Prostate gland (tissue), 2 donors: Measurements from ENCODE around the gene USP24.

Source experiments
- POLR2A ChIP-seq: fragments of 450-650 bp; IDR thresholded peaks from one replicate; pipeline ENCODE4 v1.6.1; 2016; ENCODE audit warnings: antibody characterized with exemption, mild to moderate bottlenecking
- TF ChIP-seq, protein P1 (sequence below), 4 experiments: fragments of 200-600 bp in 2 of 4; fragments of 450-650 bp in 2 of 4; sonication (generic) in 2 of 4; IDR thresholded peaks; 1 replicate in 3 of 4; 2 replicates in 1 of 4; pipeline ENCODE4 v1.5.1; 2016 to 2019; ENCODE audit warnings: antibody characterized with exemption in 4 of 4, mild to moderate bottlenecking in 2 of 4, moderate library complexity in 2 of 4

DNA sequence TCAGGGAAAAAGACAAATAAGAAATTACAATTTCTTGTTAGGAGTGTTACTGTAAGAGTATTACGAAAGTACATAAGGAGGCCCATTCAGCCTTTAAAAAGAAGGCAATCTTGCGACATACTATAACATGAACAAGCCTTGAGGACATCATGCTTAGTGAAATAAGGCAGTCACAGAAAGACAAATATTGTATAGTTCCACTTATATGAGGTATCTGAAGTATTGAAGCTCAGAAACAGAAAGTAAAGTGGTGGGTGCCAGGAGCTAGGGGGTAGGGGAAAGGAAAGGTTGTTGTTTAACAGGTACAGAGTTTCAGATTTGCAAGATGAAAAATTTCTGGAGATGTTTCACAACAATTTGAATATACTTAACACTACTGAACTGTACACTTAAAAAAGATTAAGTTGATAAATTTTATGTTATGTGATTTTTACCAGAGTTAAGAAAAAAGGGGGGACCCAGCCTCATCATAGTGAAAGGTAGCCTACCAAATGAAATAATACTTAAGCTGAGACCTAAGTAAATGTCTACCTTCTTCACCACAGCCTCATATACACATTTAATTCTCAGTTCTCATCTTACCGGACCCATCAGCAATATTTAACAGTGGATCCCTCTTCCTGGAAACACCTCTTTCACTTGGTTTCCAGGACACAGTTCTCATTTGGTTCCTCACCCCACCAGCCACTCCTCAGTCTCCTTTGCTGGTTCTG is 19.5 kb downstream of the USP24 start:
- no peak for TF ChIP-seq POLR2A
- TF ChIP-seq, protein P1, sequence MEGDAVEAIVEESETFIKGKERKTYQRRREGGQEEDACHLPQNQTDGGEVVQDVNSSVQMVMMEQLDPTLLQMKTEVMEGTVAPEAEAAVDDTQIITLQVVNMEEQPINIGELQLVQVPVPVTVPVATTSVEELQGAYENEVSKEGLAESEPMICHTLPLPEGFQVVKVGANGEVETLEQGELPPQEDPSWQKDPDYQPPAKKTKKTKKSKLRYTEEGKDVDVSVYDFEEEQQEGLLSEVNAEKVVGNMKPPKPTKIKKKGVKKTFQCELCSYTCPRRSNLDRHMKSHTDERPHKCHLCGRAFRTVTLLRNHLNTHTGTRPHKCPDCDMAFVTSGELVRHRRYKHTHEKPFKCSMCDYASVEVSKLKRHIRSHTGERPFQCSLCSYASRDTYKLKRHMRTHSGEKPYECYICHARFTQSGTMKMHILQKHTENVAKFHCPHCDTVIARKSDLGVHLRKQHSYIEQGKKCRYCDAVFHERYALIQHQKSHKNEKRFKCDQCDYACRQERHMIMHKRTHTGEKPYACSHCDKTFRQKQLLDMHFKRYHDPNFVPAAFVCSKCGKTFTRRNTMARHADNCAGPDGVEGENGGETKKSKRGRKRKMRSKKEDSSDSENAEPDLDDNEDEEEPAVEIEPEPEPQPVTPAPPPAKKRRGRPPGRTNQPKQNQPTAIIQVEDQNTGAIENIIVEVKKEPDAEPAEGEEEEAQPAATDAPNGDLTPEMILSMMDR (IDR thresholded peaks at IDR 0.05) = no peak
